Ovary (tissue), 3 donors: ENCODE results near the gene DDX59.

ENCODE experiments used
- CTCF ChIP-seq, 3 donors: fragments of 450-650 bp in 2 of 3; fragments of 200-600 bp in 1 of 3; IDR thresholded peaks; one replicate each; pipeline versions ENCODE4 v1.5.1 to v1.8.0; 2016 to 2022; ENCODE audit warnings: antibody characterized with exemption in 3 of 3, mild to moderate bottlenecking in 1 of 3
- POLR2A ChIP-seq: fragments of 450-650 bp; IDR thresholded peaks from one replicate; pipeline ENCODE4 v1.6.1; 2017; ENCODE audit warnings: antibody characterized with exemption, mild to moderate bottlenecking, moderate library complexity
- donor health status: DM: no; HTN: no; CAD: no.

GRCh38 chr1:200704986-200705500 is 35.3 kb upstream of the DDX59 start:
- no peak for TF ChIP-seq CTCF (IDR thresholded peaks at IDR 0.05)
- no peak for TF ChIP-seq POLR2A
